GM19324 (cell line): ENCODE data around the gene CAPN9.
"Not testable (repeated sequence)": the region's sequence is repeated elsewhere in the genome, so short reads cannot be mapped to it uniquely, and the experiment has no call there.

Experiments
- ATAC-seq: cut with Tn5 transposase; IDR thresholded peaks from one replicate; pipeline ENCODE4 v1.9.1; 2021; ENCODE audit warnings: mild to moderate bottlenecking, moderate library complexity; ENCODE audit not compliant: unreplicated experiment, low FRiP score

Gene CAPN9

GRCh38 chr1:230709619-230710542 lies 37.3 kb upstream of the CAPN9 start:
- ATAC-seq = no peak

- ATAC-seq = no peak
Observed at GRCh38 chr1:230710543-230710904, 36.7 kb upstream of the CAPN9 start.

- ATAC-seq = no peak
Observed at GRCh38 chr1:230711245-230711644, 35.9 kb upstream of the CAPN9 start.

GRCh38 chr1:230712470-230712942 lies 34.7 kb upstream of the CAPN9 start:
- no peak for ATAC-seq

GRCh38 chr1:230713138-230713537 lies 34.0 kb upstream of the CAPN9 start:
- ATAC-seq = no peak

GRCh38 chr1:230713547-230713914 lies 33.7 kb upstream of the CAPN9 start:
- ATAC-seq = no peak

GRCh38 chr1:230713915-230714764 lies 33.0 kb upstream of the CAPN9 start, which contains the start of gene AGT:
Gene AGT, minus strand, starts transcription at chr1:230714122. Its CDS starts 3,299 bp downstream, at chr1:230710823.
- ATAC-seq = no peak

- no peak for ATAC-seq
Observed at GRCh38 chr1:230715510-230715909, 31.7 kb upstream of the CAPN9 start.

- ATAC-seq = not testable (repeated sequence)
Observed at GRCh38 chr1:230716453-230716852, 30.7 kb upstream of the CAPN9 start.

GRCh38 chr1:230717251-230717650 lies 29.9 kb upstream of the CAPN9 start:
- ATAC-seq = no peak

- not testable (repeated sequence) for ATAC-seq
Observed at GRCh38 chr1:230721849-230722522, 25.2 kb upstream of the CAPN9 start.

GRCh38 chr1:230725256-230726012 lies 21.8 kb upstream of the CAPN9 start:
- no peak for ATAC-seq

GRCh38 chr1:230728710-230729392 lies 18.3 kb upstream of the CAPN9 start:
- ATAC-seq = no peak

- no peak for ATAC-seq
Observed at GRCh38 chr1:230730977-230731376, 16.2 kb upstream of the CAPN9 start.

GRCh38 chr1:230735447-230735846 lies 11.7 kb upstream of the CAPN9 start:
- ATAC-seq = no peak

- ATAC-seq = no peak
Observed at GRCh38 chr1:230737622-230738262, 9.4 kb upstream of the CAPN9 start.

GRCh38 chr1:230739564-230740290 lies 7.5 kb upstream of the CAPN9 start:
- ATAC-seq = no peak

GRCh38 chr1:230743899-230744298 lies 3.3 kb upstream of the CAPN9 start:
- ATAC-seq = no peak
